GM18505 (cell line): Measurements from ENCODE around the gene CNTN4.

ENCODE experiments used
- ATAC-seq: cut with Tn5 transposase; IDR thresholded peaks from one replicate; pipeline ENCODE4 v1.9.1; 2021; ENCODE audit not compliant: unreplicated experiment
- POLR2A ChIP-seq: IDR thresholded peaks from 4 replicates; pipeline ENCODE4 v1.6.1; 2011; ENCODE audit warnings: borderline replicate concordance; ENCODE audit not compliant: insufficient read depth, insufficient read length; ENCODE audit errors: extremely low read depth

The CNTN4 gene

DNA sequence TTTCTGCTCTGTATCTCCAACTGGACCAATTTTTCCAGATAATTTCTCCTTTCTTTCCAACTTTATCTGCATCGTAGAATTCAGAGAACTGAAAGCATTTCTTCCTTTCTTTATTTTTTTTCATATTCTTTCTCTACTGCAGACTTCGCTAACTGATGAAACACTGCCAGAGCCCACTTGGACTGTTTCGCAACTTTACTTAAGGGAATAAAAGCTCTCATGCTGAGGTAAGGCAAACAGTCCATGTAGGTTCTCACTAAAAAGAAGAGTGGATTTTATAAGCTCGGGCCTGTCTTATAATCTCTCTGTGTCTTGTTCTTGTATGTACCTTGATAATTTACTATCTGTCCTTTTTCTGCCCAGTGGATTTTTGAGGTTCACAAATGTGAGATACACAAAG is 163.5 kb downstream of the CNTN4 start:
- ATAC-seq: no peak
- TF ChIP-seq POLR2A: no peak

DNA sequence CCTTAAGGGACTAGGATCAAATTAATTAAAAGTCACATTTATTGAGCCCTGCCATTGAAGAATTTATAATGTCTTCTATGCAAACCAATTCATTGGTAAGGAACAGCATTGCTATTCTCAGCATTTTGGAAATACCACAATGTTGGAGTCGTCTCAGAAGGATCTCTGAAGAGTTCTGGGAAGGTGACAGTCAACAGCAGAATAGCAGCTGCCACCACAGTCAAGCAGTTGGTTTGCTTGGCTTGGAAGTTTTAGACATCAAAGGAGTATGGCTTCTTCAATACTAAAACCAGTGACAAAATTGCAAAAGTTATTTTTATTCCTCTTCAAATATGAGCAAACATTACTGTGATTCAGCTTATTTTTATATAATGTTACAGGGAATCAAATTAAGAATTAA is 167.9 kb downstream of the CNTN4 start:
- TF ChIP-seq POLR2A: no peak
- ATAC-seq: no peak

GRCh38 chr3:2268779-2269178 is 170.1 kb downstream of the CNTN4 start:
- TF ChIP-seq POLR2A: no peak

GRCh38 chr3:2274526-2274925 is 175.9 kb downstream of the CNTN4 start:
- TF ChIP-seq POLR2A: no peak

More at GRCh38 chr3:2268779-2269178, 170.1 kb downstream of the CNTN4 start:
- no peak for ATAC-seq

GRCh38 chr3:2283818-2284217 is 185.2 kb downstream of the CNTN4 start:
- no peak for ATAC-seq
- no peak for TF ChIP-seq POLR2A

More at GRCh38 chr3:2274526-2274925, 175.9 kb downstream of the CNTN4 start:
- no peak for ATAC-seq

GRCh38 chr3:2300938-2301337 is 202.3 kb downstream of the CNTN4 start:
- TF ChIP-seq POLR2A: no peak
- ATAC-seq: no peak

DNA sequence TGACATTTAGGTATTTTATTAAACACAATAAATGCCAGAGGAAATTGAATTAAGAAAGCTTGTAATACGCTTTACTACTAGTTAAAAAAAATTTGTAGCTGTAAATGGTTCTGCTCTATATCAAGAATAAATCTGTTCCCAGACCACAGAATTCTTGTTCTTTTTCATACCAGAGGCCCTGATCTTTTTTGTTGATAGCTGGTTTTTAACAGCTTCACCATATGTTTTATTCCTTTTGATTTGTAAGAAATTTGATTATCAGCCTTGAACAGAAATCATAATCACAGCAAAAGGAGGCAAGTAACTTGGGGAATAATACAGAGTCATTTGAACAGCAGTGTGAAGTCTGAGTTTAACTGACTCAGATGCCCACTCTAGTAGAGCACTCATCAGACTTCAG is 202.7 kb downstream of the CNTN4 start:
- ATAC-seq: no peak
- no peak for TF ChIP-seq POLR2A

- ATAC-seq: no peak
- TF ChIP-seq POLR2A: no peak
Measured at GRCh38 chr3:2303566-2303965, 204.9 kb downstream of the CNTN4 start.

- no peak for TF ChIP-seq POLR2A
- no peak for ATAC-seq
Measured at GRCh38 chr3:2311022-2311421, 212.4 kb downstream of the CNTN4 start.

GRCh38 chr3:2317521-2317920 is 218.9 kb downstream of the CNTN4 start:
- ATAC-seq: no peak
- TF ChIP-seq POLR2A: no peak

GRCh38 chr3:2334921-2335320 is 236.3 kb downstream of the CNTN4 start:
- no peak for ATAC-seq
- TF ChIP-seq POLR2A: no peak

- ATAC-seq: no peak
- TF ChIP-seq POLR2A: no peak
Measured at GRCh38 chr3:2343031-2343682, 244.5 kb downstream of the CNTN4 start.

DNA sequence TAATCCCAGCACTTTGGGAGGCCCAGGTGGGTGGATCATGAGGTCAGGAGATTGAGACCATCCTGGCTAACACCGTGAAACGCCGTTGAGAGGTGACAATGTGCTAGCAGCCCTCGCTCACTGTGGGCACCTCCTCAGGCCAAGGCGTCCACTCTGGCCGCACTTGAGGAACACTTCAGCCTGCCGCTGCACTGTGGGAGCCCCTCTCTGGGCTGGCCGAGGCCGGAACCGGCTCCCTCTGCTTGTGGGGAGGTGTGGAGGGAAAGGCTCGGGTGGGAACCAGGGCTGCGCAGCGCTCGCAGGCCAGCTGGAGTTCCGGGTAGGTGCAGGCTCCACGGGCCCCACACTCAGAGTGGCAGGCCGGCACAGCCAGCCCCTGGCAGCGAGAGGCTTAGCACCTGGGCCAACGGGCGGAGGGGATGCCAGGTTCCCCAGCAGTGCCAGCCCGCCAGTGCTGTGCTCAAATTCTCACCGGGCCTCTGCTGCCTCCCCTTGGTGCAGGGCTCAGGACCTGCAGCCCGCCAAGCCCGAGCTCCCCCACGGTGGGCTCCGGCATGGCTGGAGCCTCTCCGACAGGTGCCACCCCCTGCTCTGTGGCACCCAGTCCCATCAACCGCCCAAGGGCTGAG is 253.6 kb downstream of the CNTN4 start:
- ATAC-seq: no peak
- no peak for TF ChIP-seq POLR2A

GRCh38 chr3:2354702-2355101 is 256.0 kb downstream of the CNTN4 start:
- TF ChIP-seq POLR2A: no peak
- no peak for ATAC-seq
